ENCODE results near the gene FBXW11. TPM values are rescaled to one million over a fixed set of nuclear protein-coding genes. Genes with fewer than 3 reads are reported as not detected.

The FBXW11 gene
- total RNA-seq, 1 experiment from 2014 or later, result 85.3 TPM

DNA sequence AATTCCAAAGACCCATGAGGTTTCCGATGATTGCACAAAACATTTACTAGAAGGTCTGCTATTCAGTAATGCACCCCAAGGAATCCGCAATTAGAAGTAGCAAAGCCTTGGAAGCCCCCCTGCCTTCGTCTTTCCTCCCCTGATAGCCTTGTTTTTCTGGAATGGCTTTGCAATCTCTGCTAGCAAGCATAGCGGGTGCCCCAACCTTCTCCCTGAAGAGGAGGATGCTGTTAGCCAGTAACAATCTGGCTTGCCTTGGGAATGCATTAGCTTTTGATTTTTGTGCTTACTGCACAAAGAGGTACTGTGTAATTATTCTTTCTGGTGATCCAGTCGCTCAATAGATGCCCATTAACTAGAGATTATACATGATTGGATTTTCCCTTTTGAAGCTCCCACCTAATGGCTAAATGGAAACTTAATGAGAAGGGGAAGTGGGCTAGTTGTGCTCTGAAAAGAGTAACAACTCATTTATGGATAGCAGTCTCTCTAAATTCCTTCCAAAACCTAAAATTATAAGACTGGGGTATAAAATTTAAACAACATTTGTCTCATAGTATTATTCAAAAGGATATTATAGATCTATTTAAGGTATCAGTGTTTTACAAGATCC is 91.6 kb downstream of the FBXW11 start:
- no peak overlapping the region for H2AFZ ChIP-seq (ENCODE audit: low read length)
- Mint-ChIP-seq H3K4me3 (no peak overlapping the region), H3K27me3 (ENCODE audit: low read depth) (no peaks in the 10 kb centered on the region), H3K9me3 (no peaks in the 10 kb centered on the region), H3K27ac (peak overlapping the region in 2 of 3 experiments; percentile 59 to 70; a peak in 3 of 7 replicates), H3K36me3 (ENCODE audit: insufficient read depth in 1 of 3, low read depth in 3 of 3) (peaks cover 0 to 4% (median 0%) of the 10 kb centered on the region in 3 experiments; a peak in 3 of 7 replicates), H3K4me1 (peaks cover 54 to 66% of the 10 kb centered on the region in 2 experiments)
- no peak overlapping the region for H2BK12ac ChIP-seq (ENCODE audit: insufficient read length, low read depth, low read length)
- TF ChIP-seq, protein P1, sequence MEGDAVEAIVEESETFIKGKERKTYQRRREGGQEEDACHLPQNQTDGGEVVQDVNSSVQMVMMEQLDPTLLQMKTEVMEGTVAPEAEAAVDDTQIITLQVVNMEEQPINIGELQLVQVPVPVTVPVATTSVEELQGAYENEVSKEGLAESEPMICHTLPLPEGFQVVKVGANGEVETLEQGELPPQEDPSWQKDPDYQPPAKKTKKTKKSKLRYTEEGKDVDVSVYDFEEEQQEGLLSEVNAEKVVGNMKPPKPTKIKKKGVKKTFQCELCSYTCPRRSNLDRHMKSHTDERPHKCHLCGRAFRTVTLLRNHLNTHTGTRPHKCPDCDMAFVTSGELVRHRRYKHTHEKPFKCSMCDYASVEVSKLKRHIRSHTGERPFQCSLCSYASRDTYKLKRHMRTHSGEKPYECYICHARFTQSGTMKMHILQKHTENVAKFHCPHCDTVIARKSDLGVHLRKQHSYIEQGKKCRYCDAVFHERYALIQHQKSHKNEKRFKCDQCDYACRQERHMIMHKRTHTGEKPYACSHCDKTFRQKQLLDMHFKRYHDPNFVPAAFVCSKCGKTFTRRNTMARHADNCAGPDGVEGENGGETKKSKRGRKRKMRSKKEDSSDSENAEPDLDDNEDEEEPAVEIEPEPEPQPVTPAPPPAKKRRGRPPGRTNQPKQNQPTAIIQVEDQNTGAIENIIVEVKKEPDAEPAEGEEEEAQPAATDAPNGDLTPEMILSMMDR (conservative IDR thresholded peaks at IDR 0.05), result no peak
- H3K79me1 ChIP-seq (ENCODE audit: insufficient read depth, low read depth, low read length, poor library complexity, severe bottlenecking), result peaks cover 13% of the 10 kb centered on the region
- no peak overlapping the region for H2AK5ac ChIP-seq (ENCODE audit: insufficient read length, low read length)
- peaks cover 24% of the 10 kb centered on the region; the same call in 1 of the 2 replicates for H3K79me2 ChIP-seq (ENCODE audit: insufficient read depth, low read length)
- no peaks in the 10 kb centered on the region for H3K27me3 ChIP-seq (ENCODE audit: insufficient read depth, low read length)
- no peak overlapping the region for H3K27ac ChIP-seq (ENCODE audit: insufficient read length, low read depth, low read length)
- no peaks in the 10 kb centered on the region for H3K9me3 ChIP-seq (ENCODE audit: control insufficient read depth, low read depth, low read length)
- H3K18ac ChIP-seq (ENCODE audit: insufficient read length, low read depth, low read length), result no peak overlapping the region
- no peak overlapping the region for H3K56ac ChIP-seq (ENCODE audit: insufficient read length, low read depth, low read length)
- H3K23ac ChIP-seq (ENCODE audit: insufficient read length, low read depth, low read length), result no peak overlapping the region
- no peak overlapping the region for H4K91ac ChIP-seq (ENCODE audit: insufficient read length, low read depth, low read length)
- H4K5ac ChIP-seq (ENCODE audit: insufficient read length, low read depth, low read length), result no peak overlapping the region
- no peak overlapping the region for H4K8ac ChIP-seq (replicated peaks; ENCODE audit: insufficient read length, low read depth, low read length)
- no peak overlapping the region for H3K4ac ChIP-seq (ENCODE audit: low read depth, low read length)
- no peak overlapping the region for H2BK120ac ChIP-seq (ENCODE audit: low read depth, low read length, poor library complexity, severe bottlenecking)
- no peak overlapping the region for H3K14ac ChIP-seq (ENCODE audit: insufficient read depth, low read length)
- H2BK20ac ChIP-seq (ENCODE audit: low read depth, low read length, poor library complexity, severe bottlenecking), result no peak overlapping the region
- H3K23me2 ChIP-seq (ENCODE audit: insufficient read length, low read depth, low read length, poor library complexity, severe bottlenecking), result no peaks in the 10 kb centered on the region
- H2BK15ac ChIP-seq (ENCODE audit: low read depth, low read length), result no peak overlapping the region
- WGBS (ENCODE audit: extremely low coverage, insufficient read length, low lambda C conversion rate), result no CpG with 5 or more reads among the region's 5 CpGs
- H3K4me2 ChIP-seq (ENCODE audit: insufficient read depth, insufficient read length, low read length), result no peak overlapping the region
- no peaks in the 10 kb centered on the region for H4K20me1 ChIP-seq (ENCODE audit: control insufficient read depth, insufficient read depth, insufficient read length)
- H2BK5ac ChIP-seq (ENCODE audit: insufficient read length, low read length), result no peak overlapping the region
- peaks cover 11% of the 10 kb centered on the region for H3K4me1 ChIP-seq (ENCODE audit: insufficient read depth, low read length)
- no peak overlapping the region for H3T11ph ChIP-seq (ENCODE audit: low read length)
- H3K9ac ChIP-seq (ENCODE audit: extremely low read depth, insufficient read length, low read length), result no peak overlapping the region
- no peak for DNase-seq
